ENCODE data around the gene INPP4B.

INPP4B gene

DNA sequence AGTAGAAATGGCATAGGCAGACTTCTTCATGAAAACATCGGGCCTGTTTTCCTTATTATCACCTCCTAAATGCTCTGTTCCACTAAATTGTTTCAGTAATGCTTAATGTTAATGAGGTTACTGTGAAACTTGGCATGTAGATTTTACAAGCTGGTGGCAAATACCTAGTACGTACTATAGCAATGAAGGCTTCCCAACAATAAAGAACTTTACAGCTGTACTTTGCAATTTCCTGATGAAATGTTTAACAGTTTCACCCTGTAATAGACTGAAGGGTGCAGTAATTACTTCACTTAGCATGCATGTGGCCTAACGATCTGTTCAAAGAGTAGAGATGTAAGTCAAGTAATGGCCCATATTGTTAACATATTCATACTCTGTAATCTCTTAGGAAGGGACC, 685.0 kb downstream of the INPP4B start:
- WGBS (ENCODE audit: extremely low coverage, insufficient coverage, insufficient read length): no CpG with 5 or more reads among the region's 3 CpGs
- no peak for DNase-seq
- Histone ChIP-seq H2BK120ac (ENCODE audit: insufficient read depth, low read length, poor library complexity) (no peak overlapping the region), H3K9me3 (ENCODE audit: insufficient read depth, low read depth, low read length) (no peaks in the 10 kb centered on the region), H4K8ac (ENCODE audit: low read depth, low read length) (no peak overlapping the region), H3K27ac (ENCODE audit: low read depth, low read length) (no peak overlapping the region), H2BK5ac (ENCODE audit: low read depth, low read length, poor library complexity) (no peak overlapping the region), H4K12ac (ENCODE audit: low read depth, low read length) (no peak overlapping the region), H3K4me3 (ENCODE audit: low read depth, low read length) (no peak overlapping the region), H3K27me3 (ENCODE audit: insufficient read depth, low read length) (no peaks in the 10 kb centered on the region), H3K79me2 (ENCODE audit: control insufficient read depth, insufficient read depth, low read length, poor library complexity) (no peaks in the 10 kb centered on the region), H3K18ac (ENCODE audit: low read length) (no peak overlapping the region), H3K4me2 (ENCODE audit: low read length) (no peak overlapping the region), H3K23ac (ENCODE audit: low read length) (no peak overlapping the region), H2AFZ (ENCODE audit: insufficient read depth, low read length, poor library complexity) (no peak overlapping the region), H3K4ac (ENCODE audit: low read depth, low read length) (no peak overlapping the region), H2AK5ac (ENCODE audit: low read length) (no peak overlapping the region), H3K4me1 (ENCODE audit: control insufficient read depth in 1 of 2, insufficient read depth in 2 of 2, low read length in 2 of 2) (no peaks in the 10 kb centered on the region), H3K79me1 (ENCODE audit: low read length) (no peaks in the 10 kb centered on the region), H3K9ac (ENCODE audit: low read length) (no peak overlapping the region), H3K14ac (ENCODE audit: low read length) (no peak overlapping the region), H2BK12ac (ENCODE audit: low read length) (no peak overlapping the region), H4K91ac (ENCODE audit: low read depth, low read length) (no peak overlapping the region), H3K36me3 (ENCODE audit: control insufficient read depth in 1 of 2, insufficient read depth in 2 of 2, low read length in 2 of 2) (no peaks in the 10 kb centered on the region)

DNA sequence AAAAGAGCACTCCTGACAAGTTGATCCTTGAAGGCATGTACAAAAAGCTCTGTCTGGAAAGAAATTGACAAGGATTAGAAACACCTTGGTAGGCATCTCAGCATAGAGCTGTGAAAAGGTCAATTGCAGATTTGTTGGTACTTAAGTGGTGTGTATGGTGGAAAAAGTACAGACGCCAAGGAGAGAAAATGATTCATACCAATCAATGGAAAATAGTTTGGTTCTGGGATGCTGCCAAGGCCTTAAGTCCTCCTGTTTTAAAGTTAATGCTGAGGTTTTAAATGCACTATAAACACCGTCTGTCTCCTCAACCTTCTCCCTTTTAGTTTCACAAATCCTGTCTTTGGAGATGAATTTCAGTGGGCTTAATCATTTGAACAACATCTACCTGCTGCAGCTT, 685.6 kb downstream of the INPP4B start:
- no peak overlapping the region for H3K23ac ChIP-seq (ENCODE audit: low read length)
- no peaks in the 10 kb centered on the region for H3K79me2 ChIP-seq (ENCODE audit: control insufficient read depth, insufficient read depth, low read length, poor library complexity)
- H3K9me3 ChIP-seq (ENCODE audit: insufficient read depth, low read depth, low read length): no peaks in the 10 kb centered on the region
- no peak overlapping the region for H2BK12ac ChIP-seq (ENCODE audit: low read length)
- H3K14ac ChIP-seq (ENCODE audit: low read length): no peak overlapping the region
- no peak overlapping the region for H4K12ac ChIP-seq (ENCODE audit: low read depth, low read length)
- H4K91ac ChIP-seq (ENCODE audit: low read depth, low read length): no peak overlapping the region
- H2BK5ac ChIP-seq (ENCODE audit: low read depth, low read length, poor library complexity): no peak overlapping the region
- WGBS (ENCODE audit: extremely low coverage, insufficient coverage, insufficient read length): no CpG with 5 or more reads among the region's 2 CpGs
- H3K36me3 ChIP-seq (ENCODE audit: control insufficient read depth in 1 of 2, insufficient read depth in 2 of 2, low read length in 2 of 2): no peaks in the 10 kb centered on the region
- no peak overlapping the region for H3K18ac ChIP-seq (ENCODE audit: low read length)
- H3K9ac ChIP-seq (ENCODE audit: low read length): no peak overlapping the region
- no peak overlapping the region for H2AFZ ChIP-seq (ENCODE audit: insufficient read depth, low read length, poor library complexity)
- no peak for DNase-seq
- no peak overlapping the region for H3K27ac ChIP-seq (ENCODE audit: low read depth, low read length)
- H3K27me3 ChIP-seq (ENCODE audit: insufficient read depth, low read length): no peaks in the 10 kb centered on the region
- H3K4me3 ChIP-seq (ENCODE audit: low read depth, low read length): no peak overlapping the region
- no peak overlapping the region for H2AK5ac ChIP-seq (ENCODE audit: low read length)
- no peak overlapping the region for H3K4me2 ChIP-seq (ENCODE audit: low read length)
- no peaks in the 10 kb centered on the region for H3K79me1 ChIP-seq (ENCODE audit: low read length)
- H2BK120ac ChIP-seq (ENCODE audit: insufficient read depth, low read length, poor library complexity): no peak overlapping the region
- no peaks in the 10 kb centered on the region for H3K4me1 ChIP-seq (ENCODE audit: control insufficient read depth in 1 of 2, insufficient read depth in 2 of 2, low read length in 2 of 2)
- H4K8ac ChIP-seq (ENCODE audit: low read depth, low read length): no peak overlapping the region
- H3K4ac ChIP-seq (ENCODE audit: low read depth, low read length): no peak overlapping the region

DNA sequence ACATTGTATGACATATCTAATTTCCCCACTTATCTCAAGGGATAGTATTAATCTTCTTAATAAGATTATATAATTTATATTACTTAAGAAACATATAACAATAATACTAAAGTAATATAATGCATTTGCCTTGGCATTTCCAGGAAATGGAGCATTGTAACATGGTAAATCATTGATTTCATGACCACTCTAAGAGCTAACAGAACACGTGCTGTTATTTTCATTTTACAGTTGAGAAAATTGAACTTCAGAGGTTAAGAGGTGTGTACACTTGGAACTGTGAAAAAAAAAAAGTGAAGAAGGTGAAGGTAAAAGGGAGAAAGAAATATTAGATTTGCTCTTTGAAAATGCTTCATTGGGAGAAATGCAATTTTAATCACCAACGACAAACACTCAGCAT, 687.1 kb downstream of the INPP4B start:
- H3K4me2 ChIP-seq (ENCODE audit: low read length): no peak overlapping the region
- H3K4ac ChIP-seq (ENCODE audit: low read depth, low read length): no peak overlapping the region
- H2AFZ ChIP-seq (ENCODE audit: insufficient read depth, low read length, poor library complexity): no peak overlapping the region
- H3K4me3 ChIP-seq (ENCODE audit: low read depth, low read length): no peak overlapping the region
- no peaks in the 10 kb centered on the region for H3K36me3 ChIP-seq (ENCODE audit: control insufficient read depth in 1 of 2, insufficient read depth in 2 of 2, low read length in 2 of 2)
- no peaks in the 10 kb centered on the region for H3K4me1 ChIP-seq (ENCODE audit: control insufficient read depth in 1 of 2, insufficient read depth in 2 of 2, low read length in 2 of 2)
- H4K91ac ChIP-seq (ENCODE audit: low read depth, low read length): no peak overlapping the region
- H4K8ac ChIP-seq (ENCODE audit: low read depth, low read length): no peak overlapping the region
- H3K9ac ChIP-seq (ENCODE audit: low read length): no peak overlapping the region
- no peak overlapping the region for H4K12ac ChIP-seq (ENCODE audit: low read depth, low read length)
- H3K9me3 ChIP-seq (ENCODE audit: insufficient read depth, low read depth, low read length): no peaks in the 10 kb centered on the region
- no peaks in the 10 kb centered on the region for H3K27me3 ChIP-seq (ENCODE audit: insufficient read depth, low read length)
- no peak for DNase-seq
- no peak overlapping the region for H3K14ac ChIP-seq (ENCODE audit: low read length)
- H3K23ac ChIP-seq (ENCODE audit: low read length): no peak overlapping the region
- H2BK12ac ChIP-seq (ENCODE audit: low read length): no peak overlapping the region
- no peaks in the 10 kb centered on the region for H3K79me2 ChIP-seq (ENCODE audit: control insufficient read depth, insufficient read depth, low read length, poor library complexity)
- H3K27ac ChIP-seq (ENCODE audit: low read depth, low read length): no peak overlapping the region
- no peak overlapping the region for H2AK5ac ChIP-seq (ENCODE audit: low read length)
- WGBS (ENCODE audit: extremely low coverage, insufficient coverage, insufficient read length): no CpG with 5 or more reads among the region's 2 CpGs
- no peak overlapping the region for H3K18ac ChIP-seq (ENCODE audit: low read length)
- H2BK5ac ChIP-seq (ENCODE audit: low read depth, low read length, poor library complexity): no peak overlapping the region
- no peak overlapping the region for H2BK120ac ChIP-seq (ENCODE audit: insufficient read depth, low read length, poor library complexity)
- H3K79me1 ChIP-seq (ENCODE audit: low read length): no peaks in the 10 kb centered on the region

DNA sequence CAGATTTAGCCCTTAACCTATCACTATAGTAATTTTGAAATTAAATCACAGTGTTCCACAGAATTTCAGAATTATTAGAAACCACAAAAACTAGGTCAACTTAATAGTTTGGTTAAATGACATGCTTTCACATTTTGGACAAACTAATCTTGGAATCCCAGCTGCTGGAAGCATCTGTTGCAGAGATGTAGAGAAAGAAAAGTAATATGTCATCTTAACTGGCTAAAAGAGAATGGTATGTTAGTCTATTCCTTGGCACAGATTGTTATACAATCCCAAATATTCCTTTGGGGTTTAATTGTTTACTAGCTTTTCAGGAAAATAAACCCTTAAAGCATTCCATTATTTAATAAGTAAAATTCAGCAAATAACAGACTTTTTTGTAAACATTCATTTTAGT, 689.8 kb downstream of the INPP4B start:
- H2AK5ac ChIP-seq (ENCODE audit: low read length): no peak overlapping the region
- H3K4ac ChIP-seq (ENCODE audit: low read depth, low read length): no peak overlapping the region
- H3K4me1 ChIP-seq (ENCODE audit: control insufficient read depth in 1 of 2, insufficient read depth in 2 of 2, low read length in 2 of 2): no peaks in the 10 kb centered on the region
- H3K79me1 ChIP-seq (ENCODE audit: low read length): no peaks in the 10 kb centered on the region
- H3K4me2 ChIP-seq (ENCODE audit: low read length): no peak overlapping the region
- no peak overlapping the region for H3K14ac ChIP-seq (ENCODE audit: low read length)
- no peaks in the 10 kb centered on the region for H3K79me2 ChIP-seq (ENCODE audit: control insufficient read depth, insufficient read depth, low read length, poor library complexity)
- no peak overlapping the region for H3K4me3 ChIP-seq (ENCODE audit: low read depth, low read length)
- H3K36me3 ChIP-seq (ENCODE audit: control insufficient read depth in 1 of 2, insufficient read depth in 2 of 2, low read length in 2 of 2): no peaks in the 10 kb centered on the region
- no peak for DNase-seq
- H3K27me3 ChIP-seq (ENCODE audit: insufficient read depth, low read length): no peaks in the 10 kb centered on the region
- no peak overlapping the region for H2BK5ac ChIP-seq (ENCODE audit: low read depth, low read length, poor library complexity)
- no peak overlapping the region for H3K18ac ChIP-seq (ENCODE audit: low read length)
- H3K9ac ChIP-seq (ENCODE audit: low read length): no peak overlapping the region
- no peak overlapping the region for H4K12ac ChIP-seq (ENCODE audit: low read depth, low read length)
- H2AFZ ChIP-seq (ENCODE audit: insufficient read depth, low read length, poor library complexity): no peak overlapping the region
- H4K91ac ChIP-seq (ENCODE audit: low read depth, low read length): no peak overlapping the region
- H2BK120ac ChIP-seq (ENCODE audit: insufficient read depth, low read length, poor library complexity): no peak overlapping the region
- no peaks in the 10 kb centered on the region for H3K9me3 ChIP-seq (ENCODE audit: insufficient read depth, low read depth, low read length)
- no peak overlapping the region for H4K8ac ChIP-seq (ENCODE audit: low read depth, low read length)
- H3K27ac ChIP-seq (ENCODE audit: low read depth, low read length): no peak overlapping the region
- H3K23ac ChIP-seq (ENCODE audit: low read length): no peak overlapping the region
- no peak overlapping the region for H2BK12ac ChIP-seq (ENCODE audit: low read length)

DNA sequence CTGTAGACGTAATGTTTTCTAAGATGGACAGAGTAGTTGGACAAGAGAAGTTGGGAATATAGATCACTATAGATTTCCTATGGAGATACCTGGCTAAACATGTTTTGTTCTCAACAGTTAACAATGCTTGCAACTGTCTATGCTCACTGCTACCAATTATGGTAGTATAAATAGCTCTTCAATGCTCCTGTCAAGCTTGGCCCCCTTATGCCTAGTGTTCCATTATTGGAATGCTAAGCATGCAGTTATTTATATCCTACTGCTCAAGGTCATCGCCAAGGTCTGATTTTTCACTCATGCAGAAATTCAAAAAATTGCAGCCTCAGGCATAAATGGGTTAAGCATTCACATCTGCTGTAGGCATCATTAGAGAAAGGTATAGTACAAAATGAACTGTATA, 690.8 kb downstream of the INPP4B start:
- Histone ChIP-seq H3K23ac (ENCODE audit: low read length) (no peak overlapping the region), H2BK120ac (ENCODE audit: insufficient read depth, low read length, poor library complexity) (no peak overlapping the region), H3K9me3 (ENCODE audit: insufficient read depth, low read depth, low read length) (no peaks in the 10 kb centered on the region), H2BK12ac (ENCODE audit: low read length) (no peak overlapping the region), H4K12ac (ENCODE audit: low read depth, low read length) (no peak overlapping the region), H3K79me2 (ENCODE audit: control insufficient read depth, insufficient read depth, low read length, poor library complexity) (no peaks in the 10 kb centered on the region), H3K4me3 (ENCODE audit: low read depth, low read length) (no peak overlapping the region), H3K4me2 (ENCODE audit: low read length) (no peak overlapping the region), H3K79me1 (ENCODE audit: low read length) (no peaks in the 10 kb centered on the region), H3K14ac (ENCODE audit: low read length) (no peak overlapping the region), H2BK5ac (ENCODE audit: low read depth, low read length, poor library complexity) (no peak overlapping the region), H3K9ac (ENCODE audit: low read length) (no peak overlapping the region), H2AFZ (ENCODE audit: insufficient read depth, low read length, poor library complexity) (no peak overlapping the region), H3K18ac (ENCODE audit: low read length) (no peak overlapping the region), H3K27ac (ENCODE audit: low read depth, low read length) (no peak overlapping the region), H4K91ac (ENCODE audit: low read depth, low read length) (no peak overlapping the region), H3K27me3 (ENCODE audit: insufficient read depth, low read length) (no peaks in the 10 kb centered on the region), H3K4me1 (ENCODE audit: control insufficient read depth in 1 of 2, insufficient read depth in 2 of 2, low read length in 2 of 2) (no peaks in the 10 kb centered on the region), H3K36me3 (ENCODE audit: control insufficient read depth in 1 of 2, insufficient read depth in 2 of 2, low read length in 2 of 2) (no peaks in the 10 kb centered on the region), H4K8ac (ENCODE audit: low read depth, low read length) (no peak overlapping the region), H3K4ac (ENCODE audit: low read depth, low read length) (no peak overlapping the region), H2AK5ac (ENCODE audit: low read length) (no peak overlapping the region)
- WGBS (ENCODE audit: extremely low coverage, insufficient coverage, insufficient read length): no CpG with 5 or more reads among the region's 2 CpGs
- DNase-seq: no peak
